Esophagus muscularis mucosa (tissue), 3 donors: Measurements from ENCODE around the gene NCOA6.

Experiments
- CTCF ChIP-seq, 3 experiments: fragments of 200-600 bp in 2 of 3; fragments of 450-650 bp in 1 of 3; sonication (generic) in 2 of 3; IDR thresholded peaks; one replicate each; pipeline ENCODE4 v1.5.1; 2017 to 2019; ENCODE audit warnings: antibody characterized with exemption in 3 of 3, mild to moderate bottlenecking in 2 of 3, moderate library complexity in 1 of 3
- POLR2A ChIP-seq: fragments of 450-650 bp; IDR thresholded peaks from one replicate; pipeline ENCODE4 v1.6.1; 2017; ENCODE audit warnings: antibody characterized with exemption, moderate library complexity, mild to moderate bottlenecking, low read depth

- TF ChIP-seq CTCF (IDR thresholded peaks at IDR 0.05): no peak
- no peak for TF ChIP-seq POLR2A
Measured at GRCh38 chr20:34751453-34751852, 74.0 kb downstream of the NCOA6 start.
